Measurements from ENCODE around the gene RUBCN. TPM values are rescaled to one million over a fixed set of nuclear protein-coding genes. Genes with fewer than 3 reads are reported as not detected.

RUBCN gene
- total RNA-seq (31.5 TPM), polyA plus RNA-seq (ENCODE audit: insufficient read depth, low read depth, low replicate concordance) (4.4 TPM)
- long read RNA-seq, donor 1 = 0 reads
- long read RNA-seq, donor 2 = 0 reads
- long read RNA-seq, donor 3, partial matches to known transcripts = 0 of 1 reads
- long read RNA-seq, donor 3, other reads (novel, unspliced or antisense) = 0 of 1 reads
- long read RNA-seq, donor 4 = 0 reads
- long read RNA-seq, donor 5 = 0 reads
- long read RNA-seq, donor 6 = 0 reads
- long read RNA-seq, donor 7, partial matches to known transcripts = 0 of 4 reads
- long read RNA-seq, donor 7, other reads (novel, unspliced or antisense) = 4 of 4 reads
- long read RNA-seq, donor 8 = 0 reads
- long read RNA-seq, donor 9, partial matches to known transcripts = 0 of 1 reads
- long read RNA-seq, donor 9, other reads (novel, unspliced or antisense) = 0 of 1 reads
- long read RNA-seq, donor 10, partial matches to known transcripts = 6 of 11 reads
- long read RNA-seq, donor 10, other reads (novel, unspliced or antisense) = 5 of 11 reads

DNA sequence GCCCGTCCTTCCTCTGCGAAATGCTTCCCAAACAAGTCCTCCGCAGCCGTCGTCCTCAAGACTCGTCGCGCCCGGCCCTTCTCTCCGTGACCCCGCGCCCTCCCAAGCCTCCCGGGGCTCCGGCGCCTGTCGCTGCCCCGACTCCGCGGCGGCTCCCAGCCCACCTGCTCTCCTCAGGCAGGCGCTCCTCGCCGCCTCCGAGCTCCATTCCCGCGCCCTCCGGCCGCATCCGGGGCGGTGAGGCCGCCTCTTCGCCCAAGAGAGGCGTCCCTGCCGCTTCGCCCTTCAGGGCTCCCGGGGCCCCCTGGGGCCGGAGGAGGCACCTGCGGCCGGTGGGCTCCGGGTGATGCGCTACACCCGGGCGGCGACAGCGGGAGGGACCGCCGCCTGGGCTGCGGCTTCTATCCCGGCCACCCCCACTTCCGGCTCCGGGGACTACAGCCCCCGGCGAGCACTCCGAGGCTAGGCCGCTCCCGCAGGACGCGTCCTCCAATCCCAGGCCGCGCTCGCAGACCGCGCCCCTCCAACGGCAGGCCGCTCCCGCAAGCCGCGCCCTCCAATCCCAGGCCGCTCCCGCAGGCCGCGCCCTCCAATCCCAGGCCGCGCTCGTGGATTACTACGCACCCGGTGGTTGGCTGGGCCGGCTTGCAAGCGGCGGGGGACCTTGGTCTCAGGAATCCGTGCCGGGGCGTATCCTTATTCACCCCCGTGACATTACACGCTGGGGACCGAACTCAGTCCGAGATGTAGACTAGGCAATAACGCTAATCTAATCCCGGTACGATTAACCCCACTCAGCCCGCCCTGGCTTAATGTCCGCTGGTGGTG is at the start of gene RUBCN:
TSS of gene RUBCN (minus strand) at position 414 of the 828 bp plus-strand sequence. CDS start at position 229, 185 bp downstream.
- intact Hi-C loops (cut with DNase I) = no loop called here

GRCh38 chr3:197784019-197784585 is 47.4 kb upstream of the RUBCN start:
- H3K36me3 ChIP-seq (ENCODE audit: control insufficient read depth in 2 of 3, insufficient read depth in 3 of 3, low read length in 3 of 3) = peaks cover under 1 to 17% (median 10%) of the 10 kb centered on the region in 3 donors
- TF ChIP-seq CTCF (IDR thresholded peaks at IDR 0.05; ENCODE audit: borderline replicate concordance, extremely low read depth, insufficient read depth) = no peak

More for the DNA sequence above, at the start of gene RUBCN:
- peak within 1 kb of the TSS; percentile 82 to 90 (median 90) for H3K4me3 ChIP-seq (ENCODE audit: low read length in 3 of 3)
- peak within 1 kb of the TSS; percentile 78 to 86 (median 86) for H3K9ac ChIP-seq (ENCODE audit: low read length in 3 of 3)
- TF ChIP-seq CTCF (IDR thresholded peaks at IDR 0.05; ENCODE audit: borderline replicate concordance, extremely low read depth, insufficient read depth) = no peak
- no peaks in the 10 kb centered on the region for H3K27me3 ChIP-seq (ENCODE audit: control insufficient read depth, insufficient read depth, low read length)
- peak; percentile 97 to 99 (median 97) for DNase-seq
- no peaks in the 10 kb centered on the region for H3K9me3 ChIP-seq (ENCODE audit: control insufficient read depth in 2 of 3, insufficient read depth in 1 of 3, low read length in 3 of 3)
- peak within 1 kb of the TSS; percentile 63 to 80 for H3K27ac ChIP-seq (ENCODE audit: low read depth in 2 of 2, low read length in 2 of 2)
- no peak for FAIRE-seq
- no peaks in the 10 kb centered on the region for H3K36me3 ChIP-seq (ENCODE audit: control insufficient read depth in 2 of 3, insufficient read depth in 3 of 3, low read length in 3 of 3)
- peaks cover 0 to 9% (median 0%) of the 10 kb centered on the region in 3 donors for H3K4me1 ChIP-seq (ENCODE audit: control insufficient read depth in 2 of 3, insufficient read depth in 2 of 3, low read depth in 1 of 3, low read length in 3 of 3)

GRCh38 chr3:197782230-197782629 is 45.5 kb upstream of the RUBCN start:
- H3K27me3 ChIP-seq (ENCODE audit: control insufficient read depth, insufficient read depth, low read length) = no peaks in the 10 kb centered on the region
- H3K27ac ChIP-seq (ENCODE audit: low read depth in 2 of 2, low read length in 2 of 2) = no peak overlapping the region
- FAIRE-seq (no peak), DNase-seq (no peak)
- intact Hi-C loops (cut with DNase I) = no loop called here
- H3K9me3 ChIP-seq (ENCODE audit: control insufficient read depth in 2 of 3, insufficient read depth in 1 of 3, low read length in 3 of 3) = no peaks in the 10 kb centered on the region
- TF ChIP-seq CTCF (IDR thresholded peaks at IDR 0.05; ENCODE audit: borderline replicate concordance, extremely low read depth, insufficient read depth) = no peak
- no peak overlapping the region for H3K9ac ChIP-seq (ENCODE audit: low read length in 3 of 3)
- no peak overlapping the region for H3K4me3 ChIP-seq (ENCODE audit: low read length in 3 of 3)
- no peaks in the 10 kb centered on the region for H3K4me1 ChIP-seq (ENCODE audit: control insufficient read depth in 2 of 3, insufficient read depth in 2 of 3, low read depth in 1 of 3, low read length in 3 of 3)
- H3K36me3 ChIP-seq (ENCODE audit: control insufficient read depth in 2 of 3, insufficient read depth in 3 of 3, low read length in 3 of 3) = peaks cover 9 to 27% (median 12%) of the 10 kb centered on the region in 3 donors

More at GRCh38 chr3:197784019-197784585, 47.4 kb upstream of the RUBCN start:
- no peak overlapping the region for H3K27ac ChIP-seq (ENCODE audit: low read depth in 2 of 2, low read length in 2 of 2)
- no peaks in the 10 kb centered on the region for H3K4me1 ChIP-seq (ENCODE audit: control insufficient read depth in 2 of 3, insufficient read depth in 2 of 3, low read depth in 1 of 3, low read length in 3 of 3)
- H3K9me3 ChIP-seq (ENCODE audit: control insufficient read depth in 2 of 3, insufficient read depth in 1 of 3, low read length in 3 of 3) = no peaks in the 10 kb centered on the region
- intact Hi-C loops (cut with DNase I) = no loop called here
- no peak overlapping the region for H3K9ac ChIP-seq (ENCODE audit: low read length in 3 of 3)
- no peak overlapping the region for H3K4me3 ChIP-seq (ENCODE audit: low read length in 3 of 3)
- DNase-seq (no peak), FAIRE-seq (no peak)
- H3K27me3 ChIP-seq (ENCODE audit: control insufficient read depth, insufficient read depth, low read length) = no peaks in the 10 kb centered on the region

Data from kidney (tissue), 22 donors.